ENCODE results near the gene CETN3.
"Not testable (repeated sequence)": the region's sequence is repeated elsewhere in the genome, so short reads cannot be mapped to it uniquely, and the experiment has no call there.

The CETN3 gene

DNA sequence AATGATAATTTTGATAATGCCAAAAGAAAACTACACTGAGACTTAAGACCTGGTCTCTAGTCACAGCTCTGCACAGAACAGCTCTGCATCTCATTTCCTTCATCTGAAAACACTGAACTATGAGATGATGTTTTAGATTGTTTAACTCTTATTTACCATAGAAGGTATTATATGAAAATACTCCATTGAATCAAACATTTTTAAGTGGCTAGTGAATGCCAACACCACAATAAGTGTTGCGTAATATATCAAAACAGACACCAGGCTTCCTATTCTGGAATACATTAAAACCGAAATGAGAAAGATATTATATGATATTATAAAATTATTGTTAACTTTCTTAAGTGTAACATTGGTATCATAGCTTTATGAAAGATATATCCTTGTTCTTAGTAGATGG is 14.6 kb downstream of the CETN3 start:
- H3K36me3 Mint-ChIP-seq = peaks cover 18% of the 10 kb centered on the region
- no peaks in the 10 kb centered on the region for H3K27me3 Mint-ChIP-seq
- no peak overlapping the region for H3K4me3 Mint-ChIP-seq
- H3K9me3 Mint-ChIP-seq = no peaks in the 10 kb centered on the region
- H3K27ac Mint-ChIP-seq = no peak overlapping the region
- peaks cover 25% of the 10 kb centered on the region for H3K4me1 Mint-ChIP-seq

DNA sequence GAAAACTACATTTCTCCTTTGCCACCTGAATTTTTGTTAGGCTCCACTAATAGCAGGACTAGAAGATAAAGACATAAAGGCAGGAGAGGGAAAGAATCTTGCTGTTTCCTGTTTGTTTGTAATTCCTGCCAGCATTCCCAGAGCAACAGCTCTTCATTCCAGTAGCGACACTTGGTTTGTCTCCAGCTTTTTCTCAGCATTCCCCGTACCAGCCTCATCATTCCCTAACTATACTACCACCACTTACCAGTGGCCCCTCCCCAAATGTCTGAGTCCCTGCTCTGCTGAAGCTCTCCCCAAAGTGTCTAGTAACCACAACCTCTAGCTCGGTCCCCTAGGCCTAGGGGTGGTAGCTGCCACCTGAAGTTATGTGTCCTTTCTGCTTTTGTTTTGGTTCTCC is 18.6 kb downstream of the CETN3 start:
- H3K27ac Mint-ChIP-seq = no peak overlapping the region
- peaks cover 10% of the 10 kb centered on the region for H3K36me3 Mint-ChIP-seq
- H3K9me3 Mint-ChIP-seq = no peaks in the 10 kb centered on the region
- H3K27me3 Mint-ChIP-seq = no peaks in the 10 kb centered on the region
- H3K4me1 Mint-ChIP-seq = peaks cover 14% of the 10 kb centered on the region
- H3K4me3 Mint-ChIP-seq = no peak overlapping the region

DNA sequence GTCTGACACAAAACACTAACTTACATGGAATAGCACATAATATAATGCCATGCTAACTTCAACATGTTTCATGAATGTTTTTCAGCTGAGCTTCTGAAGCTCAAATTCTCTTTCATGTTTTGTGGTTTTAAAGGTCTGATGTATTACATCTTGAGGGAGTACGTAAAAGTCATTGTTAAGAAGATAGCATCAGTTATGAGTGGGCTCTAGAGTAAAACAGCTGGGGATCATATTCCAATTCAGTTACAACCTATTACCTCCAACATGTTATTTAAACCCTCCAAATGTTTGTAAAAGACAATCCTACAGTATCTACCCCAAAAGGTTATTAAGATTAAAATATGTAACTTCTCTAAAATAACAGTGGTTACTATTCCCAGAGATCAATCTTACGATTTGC is 19.2 kb downstream of the CETN3 start:
- Mint-ChIP-seq H3K9me3 (no peaks in the 10 kb centered on the region), H3K4me3 (no peak overlapping the region), H3K4me1 (peaks cover 14% of the 10 kb centered on the region), H3K27me3 (no peaks in the 10 kb centered on the region), H3K27ac (no peak overlapping the region), H3K36me3 (peaks cover 10% of the 10 kb centered on the region)

DNA sequence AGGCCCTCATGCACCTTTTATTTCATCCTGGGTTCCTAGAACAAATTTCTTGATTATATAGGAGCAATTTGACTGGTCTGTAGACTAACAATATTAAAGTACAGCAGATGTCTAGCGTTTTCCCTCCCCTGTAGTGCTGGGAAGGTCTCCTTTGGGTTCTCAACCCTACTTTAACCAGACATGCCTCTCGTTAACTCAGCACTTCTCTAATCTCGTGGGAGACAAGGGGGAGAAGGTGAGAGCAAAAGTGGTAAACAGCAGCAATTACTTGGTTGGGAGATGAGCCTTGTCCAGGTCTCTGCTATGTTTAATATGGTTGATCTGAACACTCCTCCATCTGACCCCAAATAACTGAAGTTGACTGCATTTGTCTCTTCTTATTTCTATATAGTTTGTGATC is 22.0 kb downstream of the CETN3 start:
- Mint-ChIP-seq H3K4me3 (no peak overlapping the region), H3K9me3 (no peaks in the 10 kb centered on the region), H3K36me3 (peaks cover 2% of the 10 kb centered on the region), H3K27ac (no peak overlapping the region), H3K27me3 (peaks cover 5% of the 10 kb centered on the region), H3K4me1 (peaks cover 14% of the 10 kb centered on the region)

DNA sequence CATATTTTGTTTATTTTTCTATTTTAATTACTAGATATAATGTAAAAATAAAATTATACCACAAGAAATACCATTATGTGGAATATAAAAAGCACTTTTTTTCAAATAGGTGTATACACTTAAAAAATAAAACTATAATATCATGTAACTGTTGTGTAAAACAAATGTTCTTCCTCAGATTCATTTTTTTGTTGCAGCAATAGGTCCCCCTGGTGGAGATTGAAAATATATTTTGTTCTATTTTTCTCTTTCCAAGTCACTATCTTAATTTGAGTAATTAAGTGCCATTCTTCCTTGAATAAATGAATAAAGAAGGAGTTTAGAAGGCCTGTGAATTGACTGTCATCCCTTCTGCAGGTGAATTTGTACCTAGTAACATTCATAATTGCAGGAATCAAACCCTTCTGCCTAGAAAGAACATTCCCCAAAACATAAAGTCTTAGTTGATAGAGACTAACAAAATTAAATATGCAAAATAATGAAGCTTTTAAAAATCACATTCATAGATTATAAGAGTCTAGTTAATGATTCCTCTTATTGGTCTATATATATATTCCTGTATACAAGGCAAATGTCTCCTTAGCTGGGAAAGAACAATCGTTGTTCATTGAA is 23.4 kb downstream of the CETN3 start:
- Mint-ChIP-seq H3K27ac (no peak overlapping the region), H3K4me1 (peaks cover 14% of the 10 kb centered on the region), H3K27me3 (peaks cover 5% of the 10 kb centered on the region), H3K4me3 (no peak overlapping the region), H3K9me3 (no peaks in the 10 kb centered on the region), H3K36me3 (no peaks in the 10 kb centered on the region)

DNA sequence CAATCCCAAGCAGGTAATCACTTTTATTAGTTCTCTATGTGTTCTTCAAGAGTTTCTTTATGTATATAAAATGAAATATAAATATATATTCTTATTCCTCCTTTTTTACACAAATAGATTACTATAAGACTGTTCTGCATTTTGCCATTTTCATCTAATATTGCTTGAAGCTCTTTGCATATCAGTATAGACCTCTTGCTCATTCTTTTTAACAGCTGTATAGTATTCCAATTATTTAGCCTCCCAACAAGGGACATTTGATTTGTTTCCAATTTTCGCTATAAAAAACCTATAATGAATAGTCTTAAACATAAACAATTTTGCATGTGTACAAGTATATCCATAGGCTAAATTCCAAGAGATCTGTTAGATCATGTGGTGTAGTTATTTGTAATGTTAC is 25.2 kb downstream of the CETN3 start:
- H3K36me3 Mint-ChIP-seq = no peaks in the 10 kb centered on the region
- H3K27me3 Mint-ChIP-seq = peaks cover 11% of the 10 kb centered on the region
- H3K27ac Mint-ChIP-seq = no peak overlapping the region
- H3K9me3 Mint-ChIP-seq = no peaks in the 10 kb centered on the region
- no peaks in the 10 kb centered on the region for H3K4me1 Mint-ChIP-seq
- H3K4me3 Mint-ChIP-seq = no peak overlapping the region

DNA sequence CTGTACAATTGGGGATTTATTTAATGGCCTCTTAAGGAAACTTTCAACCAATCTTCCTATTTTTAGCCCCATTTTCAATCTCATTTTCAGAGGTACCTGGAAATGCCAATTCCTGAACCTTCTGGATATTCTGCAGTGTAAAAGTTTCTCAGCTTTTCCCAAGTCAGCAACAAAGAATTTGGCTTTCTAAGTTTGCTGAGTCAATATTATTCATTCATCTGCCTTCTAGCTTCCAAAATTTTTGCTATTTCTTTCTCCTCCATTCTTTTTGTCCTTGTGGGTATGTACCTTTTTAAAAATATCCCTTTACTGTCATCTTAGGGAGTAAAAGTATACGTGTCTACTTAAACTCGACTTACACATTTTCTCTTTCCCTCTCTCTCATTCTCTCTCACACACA is 25.7 kb downstream of the CETN3 start:
- no peaks in the 10 kb centered on the region for H3K9me3 Mint-ChIP-seq
- H3K4me1 Mint-ChIP-seq = no peaks in the 10 kb centered on the region
- peaks cover 12% of the 10 kb centered on the region for H3K27me3 Mint-ChIP-seq
- H3K27ac Mint-ChIP-seq = no peak overlapping the region
- H3K4me3 Mint-ChIP-seq = no peak overlapping the region
- H3K36me3 Mint-ChIP-seq = no peaks in the 10 kb centered on the region

DNA sequence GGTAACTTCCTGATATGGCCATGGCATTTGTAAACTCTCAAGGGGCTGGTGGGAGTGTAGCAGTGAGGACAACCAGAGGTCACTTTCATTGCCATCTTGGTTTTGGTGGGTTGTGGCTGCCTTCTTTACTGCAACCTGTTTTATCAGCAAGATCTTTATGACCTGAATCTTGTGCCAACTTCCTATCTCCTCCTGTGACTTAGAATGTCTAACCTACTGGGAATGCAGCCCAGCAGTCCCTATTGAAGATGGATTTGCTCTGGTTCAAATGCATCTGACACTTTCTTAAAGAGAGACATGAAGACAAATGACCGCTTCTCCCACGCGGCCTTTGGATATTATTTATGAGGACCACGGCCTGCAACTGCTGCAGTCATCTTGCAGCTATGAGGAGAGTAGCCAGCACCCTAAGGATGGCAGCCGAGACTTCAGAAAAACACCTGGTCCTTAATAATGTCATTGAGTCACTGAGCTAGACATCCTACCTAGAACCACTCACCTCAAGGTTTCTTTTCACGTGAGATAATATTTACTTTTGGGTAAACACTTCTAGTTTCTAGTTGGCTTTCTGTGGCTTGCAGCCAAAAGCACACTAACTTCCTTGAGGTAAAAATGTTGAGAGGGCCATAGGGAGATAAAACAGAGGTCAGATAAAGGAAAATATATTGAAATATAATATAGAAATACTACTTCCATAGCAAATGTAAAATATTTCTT is 28.2 kb downstream of the CETN3 start:
- Mint-ChIP-seq H3K36me3 (no peaks in the 10 kb centered on the region), H3K4me3 (no peak overlapping the region), H3K9me3 (peaks cover under 1% of the 10 kb centered on the region), H3K4me1 (no peaks in the 10 kb centered on the region), H3K27ac (no peak overlapping the region), H3K27me3 (peaks cover 16% of the 10 kb centered on the region)

DNA sequence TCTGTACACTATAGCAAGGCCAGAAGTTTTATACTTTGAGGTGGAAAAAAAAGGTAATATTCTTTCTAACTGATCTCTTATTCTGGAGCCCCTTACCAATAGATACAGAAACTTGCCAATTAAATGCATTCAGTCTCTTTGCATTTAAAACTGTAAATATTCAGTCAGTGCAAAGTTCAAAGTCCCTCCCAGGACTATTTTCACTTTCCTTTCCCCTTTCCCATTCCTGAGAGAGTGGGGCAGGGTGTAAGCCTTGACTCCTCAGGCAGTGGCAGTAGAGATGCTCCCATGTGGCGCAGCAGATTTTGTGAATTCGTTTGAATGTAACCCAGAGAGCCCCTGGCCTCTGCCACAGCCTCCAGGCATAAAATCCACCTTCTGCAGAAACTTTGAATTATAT is 29.9 kb downstream of the CETN3 start:
- Mint-ChIP-seq H3K4me3 (no peak overlapping the region), H3K4me1 (no peaks in the 10 kb centered on the region), H3K36me3 (no peaks in the 10 kb centered on the region), H3K9me3 (peaks cover 7% of the 10 kb centered on the region), H3K27me3 (peaks cover 21% of the 10 kb centered on the region), H3K27ac (no peak overlapping the region)

DNA sequence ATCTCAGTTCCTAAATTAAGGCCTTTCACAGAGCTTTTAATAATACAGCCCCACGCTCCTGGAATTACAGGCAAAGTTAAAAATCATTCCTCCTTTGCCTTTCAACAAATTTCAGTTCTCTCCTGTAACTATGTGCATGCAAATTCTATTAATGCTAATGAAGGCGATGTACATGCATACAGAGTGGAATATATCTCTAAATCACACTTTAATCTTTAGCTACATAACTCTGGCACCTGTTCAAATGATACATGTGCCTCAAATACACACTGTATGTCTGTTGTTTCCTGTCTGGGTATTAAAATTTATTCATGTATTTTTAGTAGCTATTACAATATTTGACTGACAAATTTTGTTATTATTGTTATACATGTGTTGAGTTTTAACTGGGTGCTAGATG is 30.8 kb downstream of the CETN3 start:
- H3K27me3 Mint-ChIP-seq = peaks cover 18% of the 10 kb centered on the region
- no peak overlapping the region for H3K4me3 Mint-ChIP-seq
- H3K9me3 Mint-ChIP-seq = peaks cover 7% of the 10 kb centered on the region
- H3K4me1 Mint-ChIP-seq = no peaks in the 10 kb centered on the region
- H3K36me3 Mint-ChIP-seq = no peaks in the 10 kb centered on the region
- H3K27ac Mint-ChIP-seq = no peak overlapping the region

DNA sequence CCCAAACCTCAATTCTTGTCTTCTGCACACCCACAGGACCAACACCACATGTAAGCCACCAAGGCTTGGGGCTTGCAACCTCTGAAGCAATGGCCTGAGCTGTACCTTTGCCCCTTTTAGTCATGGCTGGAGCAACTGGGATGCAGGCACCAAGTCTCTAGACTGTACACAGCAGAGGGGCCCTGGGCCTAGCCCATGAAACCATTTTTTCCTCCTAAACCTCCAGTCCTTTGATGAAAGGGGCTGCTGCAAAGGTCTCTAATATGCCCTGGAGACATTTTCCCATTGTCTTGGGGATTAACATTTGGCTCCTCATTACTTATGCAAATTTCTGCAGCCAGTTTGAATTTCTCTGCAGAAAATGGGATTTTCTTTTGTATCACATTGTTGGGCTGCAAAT is 38.3 kb downstream of the CETN3 start:
- not testable (repeated sequence) for H3K27ac Mint-ChIP-seq, H3K4me3 Mint-ChIP-seq

DNA sequence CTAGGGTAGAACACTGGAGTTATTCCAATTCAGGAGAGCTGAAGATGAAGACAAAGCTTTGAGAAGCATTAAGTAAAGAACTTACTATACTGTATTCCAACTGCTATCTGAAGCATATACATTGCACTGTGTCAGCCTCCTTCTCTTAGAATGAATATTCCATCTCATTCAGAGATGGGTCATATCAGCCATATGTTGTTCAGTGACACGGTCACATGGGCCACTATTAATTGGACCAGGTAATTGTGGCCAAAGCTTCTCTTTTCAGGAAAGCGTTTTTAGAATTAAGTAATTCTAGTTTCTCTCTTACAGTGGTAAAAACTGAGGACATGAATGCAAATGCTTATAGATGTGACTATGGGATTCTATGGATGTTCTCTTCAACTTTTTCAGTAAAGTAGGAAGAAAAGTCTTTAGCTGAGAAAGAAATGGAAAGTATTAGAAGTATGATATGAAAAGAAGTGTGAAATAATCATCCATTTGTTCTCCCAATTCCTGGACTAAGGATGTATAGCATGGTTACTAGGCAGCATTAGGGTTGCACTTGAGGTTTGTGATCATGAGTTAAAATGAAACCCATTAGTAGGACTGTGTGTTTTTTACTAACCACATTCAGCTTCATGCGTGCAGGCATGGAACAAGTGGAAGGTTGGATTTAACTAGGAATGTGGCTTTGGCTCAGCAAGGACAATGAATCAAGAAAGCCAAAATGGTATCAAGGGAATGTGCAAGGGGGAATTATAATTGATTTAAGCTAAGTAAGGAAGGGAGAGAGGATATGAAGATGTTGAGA is 40.9 kb downstream of the CETN3 start:
- no peak overlapping the region for H3K4me3 Mint-ChIP-seq
- H3K27ac Mint-ChIP-seq = no peak overlapping the region
- H3K4me1 Mint-ChIP-seq = no peaks in the 10 kb centered on the region
- H3K36me3 Mint-ChIP-seq = peaks cover 2% of the 10 kb centered on the region
- peaks cover 22% of the 10 kb centered on the region for H3K27me3 Mint-ChIP-seq
- H3K9me3 Mint-ChIP-seq = peaks cover 12% of the 10 kb centered on the region

More for the DNA sequence above, 38.3 kb downstream of the CETN3 start:
- not testable (repeated sequence) for H3K4me1 Mint-ChIP-seq, H3K36me3 Mint-ChIP-seq
- Mint-ChIP-seq H3K27me3 (peaks cover 25% of the 10 kb centered on the region), H3K9me3 (peaks cover 17% of the 10 kb centered on the region)

DNA sequence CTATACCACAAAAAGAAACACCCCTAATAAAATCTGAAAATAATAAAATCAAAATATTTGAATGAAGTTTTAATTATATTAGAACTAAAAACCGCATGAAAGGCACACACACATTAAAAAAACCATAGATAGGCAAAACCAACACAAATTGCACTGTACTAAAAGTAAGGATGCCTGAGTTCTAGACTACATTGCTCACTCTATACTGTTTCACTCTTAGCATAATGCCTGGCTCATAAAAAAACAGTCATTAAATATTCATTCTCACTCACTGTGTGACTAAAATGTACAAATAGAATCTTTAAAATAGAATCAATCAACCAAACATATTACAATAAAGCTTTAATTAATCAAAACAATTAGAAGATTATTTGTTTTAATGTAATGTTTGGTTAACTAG is 41.7 kb downstream of the CETN3 start:
- Mint-ChIP-seq H3K9me3 (peaks cover 12% of the 10 kb centered on the region), H3K36me3 (peaks cover 2% of the 10 kb centered on the region), H3K27me3 (peaks cover 26% of the 10 kb centered on the region), H3K27ac (no peak overlapping the region), H3K4me3 (no peak overlapping the region), H3K4me1 (no peaks in the 10 kb centered on the region)

DNA sequence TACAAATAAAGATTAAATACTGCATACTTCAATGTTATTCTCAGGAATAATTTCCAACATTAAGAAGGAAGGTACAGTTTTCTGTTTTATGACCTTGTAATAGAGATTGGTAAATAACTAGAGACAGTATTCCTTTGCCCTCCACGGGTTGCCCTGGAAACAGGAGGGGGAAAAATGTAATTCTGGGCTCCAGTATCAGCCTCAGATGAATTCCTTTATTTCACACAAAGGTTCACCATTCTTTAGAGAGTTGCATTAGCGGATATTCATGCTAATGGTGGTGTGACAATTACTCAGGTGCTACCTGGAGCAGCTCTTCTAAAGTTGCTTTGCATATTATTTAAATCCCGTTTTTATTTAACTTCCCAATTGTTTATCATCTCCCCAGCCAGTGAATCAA is 42.6 kb downstream of the CETN3 start:
- Mint-ChIP-seq H3K27ac (no peak overlapping the region), H3K4me3 (no peak overlapping the region), H3K9me3 (peaks cover 10% of the 10 kb centered on the region), H3K4me1 (no peaks in the 10 kb centered on the region), H3K27me3 (peaks cover 31% of the 10 kb centered on the region), H3K36me3 (peaks cover 2% of the 10 kb centered on the region)

DNA sequence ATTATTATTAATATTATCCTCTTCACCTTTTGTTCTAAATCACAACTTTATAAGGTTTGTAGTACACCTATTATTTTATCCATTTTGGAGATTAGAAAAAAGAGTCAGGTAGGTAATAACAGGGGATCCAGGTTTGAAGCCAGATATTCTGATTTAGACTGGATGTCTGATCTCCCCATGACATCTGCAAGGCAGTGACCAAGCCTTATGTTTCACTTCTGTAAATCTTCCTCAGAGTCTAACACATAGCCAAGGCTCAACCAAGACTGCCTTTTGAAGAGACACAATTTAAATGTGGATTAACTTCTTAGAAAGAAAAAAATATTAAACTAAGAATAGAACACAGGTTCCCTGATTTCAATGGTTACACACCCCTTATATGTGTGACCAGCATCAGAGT is 44.2 kb downstream of the CETN3 start:
- Mint-ChIP-seq H3K27me3 (peaks cover 27% of the 10 kb centered on the region), H3K36me3 (no peaks in the 10 kb centered on the region), H3K4me1 (no peaks in the 10 kb centered on the region), H3K9me3 (peaks cover 5% of the 10 kb centered on the region), H3K4me3 (no peak overlapping the region), H3K27ac (no peak overlapping the region)
